Liver (tissue), 3 donors: ENCODE measurements around the gene PLEKHH2.

Experiments used
- EGR1 ChIP-seq, 2 donors: IDR thresholded peaks; 2 replicates each; pipeline ENCODE4 v1.6.1; 2016 to 2018; ENCODE audit warnings: antibody characterized with exemption in 2 of 2, low read depth in 2 of 2
- FOXA1 ChIP-seq: IDR thresholded peaks from 2 replicates; pipeline ENCODE4 v1.6.1; 2016; ENCODE audit warnings: antibody characterized with exemption
- GABPA ChIP-seq, 2 donors: IDR thresholded peaks in 1 of 2; conservative IDR thresholded peaks in 1 of 2; 2 replicates each; pipeline ENCODE4 v1.6.1; 2016; ENCODE audit warnings: antibody characterized with exemption in 2 of 2, mild to moderate bottlenecking in 1 of 2, moderate library complexity in 1 of 2
- JUND ChIP-seq, 2 donors: IDR thresholded peaks; 2 replicates each; pipeline ENCODE4 v1.6.1; 2016; ENCODE audit warnings: antibody characterized with exemption in 2 of 2
- RAD21 ChIP-seq, 2 donors: IDR thresholded peaks; 2 replicates each; pipeline ENCODE4 v1.6.1; 2016; ENCODE audit warnings: antibody characterized with exemption in 2 of 2, mild to moderate bottlenecking in 2 of 2
- SP1 ChIP-seq: IDR thresholded peaks from 2 replicates; pipeline ENCODE4 v1.6.1; 2018; ENCODE audit warnings: antibody characterized with exemption, mild to moderate bottlenecking
- YY1 ChIP-seq: IDR thresholded peaks from 2 replicates; pipeline ENCODE4 v1.6.1; 2016; ENCODE audit warnings: antibody characterized with exemption, mild to moderate bottlenecking
- TF ChIP-seq, protein P1 (sequence below): IDR thresholded peaks from 2 replicates; pipeline ENCODE4 v1.6.1; 2016; ENCODE audit warnings: antibody characterized with exemption, mild to moderate bottlenecking
- TF ChIP-seq, protein P2 (sequence below): IDR thresholded peaks from 2 replicates; pipeline ENCODE4 v1.6.1; 2016; ENCODE audit warnings: antibody characterized with exemption
- TF ChIP-seq, protein P3 (sequence below): fragments of 150-350 bp; IDR thresholded peaks from 2 replicates; pipeline ENCODE4 v1.5.1; 2017; ENCODE audit warnings: improper control_type of control experiment, low read depth, low read length; ENCODE audit not compliant: missing input control
- donor health status: healthy.
- donor health status: healthy.

DNA sequence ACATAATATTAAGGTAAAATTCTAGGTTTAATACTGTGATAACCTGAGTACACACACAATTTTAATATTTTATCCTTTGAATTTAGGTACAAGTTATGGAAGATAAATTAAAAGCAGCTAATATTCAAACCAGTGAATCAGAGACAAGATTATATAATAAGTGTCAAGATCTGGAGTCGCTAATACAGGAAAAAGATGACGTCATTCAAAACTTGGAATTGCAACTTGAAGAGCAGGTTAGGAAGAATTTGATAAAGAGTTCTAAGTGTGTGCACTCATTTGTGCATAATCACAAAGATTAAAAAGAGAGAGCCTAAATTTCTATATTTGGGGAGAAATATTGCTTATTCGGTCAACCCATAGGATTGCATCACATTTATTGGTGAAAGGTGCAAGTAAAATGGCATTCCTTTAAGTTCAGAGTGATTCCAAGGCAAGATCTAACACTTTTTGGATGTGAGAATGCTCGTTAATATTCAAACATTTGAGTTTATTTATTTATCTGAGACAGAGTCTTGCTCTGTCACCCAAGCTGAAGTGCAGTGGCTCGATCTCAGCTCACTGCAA lies 55.5 kb downstream of the PLEKHH2 start:
- TF ChIP-seq, protein P1, sequence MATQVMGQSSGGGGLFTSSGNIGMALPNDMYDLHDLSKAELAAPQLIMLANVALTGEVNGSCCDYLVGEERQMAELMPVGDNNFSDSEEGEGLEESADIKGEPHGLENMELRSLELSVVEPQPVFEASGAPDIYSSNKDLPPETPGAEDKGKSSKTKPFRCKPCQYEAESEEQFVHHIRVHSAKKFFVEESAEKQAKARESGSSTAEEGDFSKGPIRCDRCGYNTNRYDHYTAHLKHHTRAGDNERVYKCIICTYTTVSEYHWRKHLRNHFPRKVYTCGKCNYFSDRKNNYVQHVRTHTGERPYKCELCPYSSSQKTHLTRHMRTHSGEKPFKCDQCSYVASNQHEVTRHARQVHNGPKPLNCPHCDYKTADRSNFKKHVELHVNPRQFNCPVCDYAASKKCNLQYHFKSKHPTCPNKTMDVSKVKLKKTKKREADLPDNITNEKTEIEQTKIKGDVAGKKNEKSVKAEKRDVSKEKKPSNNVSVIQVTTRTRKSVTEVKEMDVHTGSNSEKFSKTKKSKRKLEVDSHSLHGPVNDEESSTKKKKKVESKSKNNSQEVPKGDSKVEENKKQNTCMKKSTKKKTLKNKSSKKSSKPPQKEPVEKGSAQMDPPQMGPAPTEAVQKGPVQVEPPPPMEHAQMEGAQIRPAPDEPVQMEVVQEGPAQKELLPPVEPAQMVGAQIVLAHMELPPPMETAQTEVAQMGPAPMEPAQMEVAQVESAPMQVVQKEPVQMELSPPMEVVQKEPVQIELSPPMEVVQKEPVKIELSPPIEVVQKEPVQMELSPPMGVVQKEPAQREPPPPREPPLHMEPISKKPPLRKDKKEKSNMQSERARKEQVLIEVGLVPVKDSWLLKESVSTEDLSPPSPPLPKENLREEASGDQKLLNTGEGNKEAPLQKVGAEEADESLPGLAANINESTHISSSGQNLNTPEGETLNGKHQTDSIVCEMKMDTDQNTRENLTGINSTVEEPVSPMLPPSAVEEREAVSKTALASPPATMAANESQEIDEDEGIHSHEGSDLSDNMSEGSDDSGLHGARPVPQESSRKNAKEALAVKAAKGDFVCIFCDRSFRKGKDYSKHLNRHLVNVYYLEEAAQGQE, result no peak
- TF ChIP-seq, protein P2, sequence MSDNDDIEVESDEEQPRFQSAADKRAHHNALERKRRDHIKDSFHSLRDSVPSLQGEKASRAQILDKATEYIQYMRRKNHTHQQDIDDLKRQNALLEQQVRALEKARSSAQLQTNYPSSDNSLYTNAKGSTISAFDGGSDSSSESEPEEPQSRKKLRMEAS, result no peak
- TF ChIP-seq, protein P3, sequence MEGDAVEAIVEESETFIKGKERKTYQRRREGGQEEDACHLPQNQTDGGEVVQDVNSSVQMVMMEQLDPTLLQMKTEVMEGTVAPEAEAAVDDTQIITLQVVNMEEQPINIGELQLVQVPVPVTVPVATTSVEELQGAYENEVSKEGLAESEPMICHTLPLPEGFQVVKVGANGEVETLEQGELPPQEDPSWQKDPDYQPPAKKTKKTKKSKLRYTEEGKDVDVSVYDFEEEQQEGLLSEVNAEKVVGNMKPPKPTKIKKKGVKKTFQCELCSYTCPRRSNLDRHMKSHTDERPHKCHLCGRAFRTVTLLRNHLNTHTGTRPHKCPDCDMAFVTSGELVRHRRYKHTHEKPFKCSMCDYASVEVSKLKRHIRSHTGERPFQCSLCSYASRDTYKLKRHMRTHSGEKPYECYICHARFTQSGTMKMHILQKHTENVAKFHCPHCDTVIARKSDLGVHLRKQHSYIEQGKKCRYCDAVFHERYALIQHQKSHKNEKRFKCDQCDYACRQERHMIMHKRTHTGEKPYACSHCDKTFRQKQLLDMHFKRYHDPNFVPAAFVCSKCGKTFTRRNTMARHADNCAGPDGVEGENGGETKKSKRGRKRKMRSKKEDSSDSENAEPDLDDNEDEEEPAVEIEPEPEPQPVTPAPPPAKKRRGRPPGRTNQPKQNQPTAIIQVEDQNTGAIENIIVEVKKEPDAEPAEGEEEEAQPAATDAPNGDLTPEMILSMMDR, result no peak
- TF ChIP-seq RAD21 (IDR thresholded peaks at IDR 0.05) (no peak), EGR1 (IDR thresholded peaks at IDR 0.05; ENCODE audit: low read depth in 2 of 2) (no peak), GABPA (IDR thresholded peaks at IDR 0.05 in 1 of 2, conservative IDR thresholded peaks at IDR 0.05 in 1 of 2) (no peak), FOXA1 (no peak), YY1 (no peak), SP1 (no peak), JUND (IDR thresholded peaks at IDR 0.05) (no peak)
